ENCODE results near the gene DSTN.

Gene DSTN

DNA sequence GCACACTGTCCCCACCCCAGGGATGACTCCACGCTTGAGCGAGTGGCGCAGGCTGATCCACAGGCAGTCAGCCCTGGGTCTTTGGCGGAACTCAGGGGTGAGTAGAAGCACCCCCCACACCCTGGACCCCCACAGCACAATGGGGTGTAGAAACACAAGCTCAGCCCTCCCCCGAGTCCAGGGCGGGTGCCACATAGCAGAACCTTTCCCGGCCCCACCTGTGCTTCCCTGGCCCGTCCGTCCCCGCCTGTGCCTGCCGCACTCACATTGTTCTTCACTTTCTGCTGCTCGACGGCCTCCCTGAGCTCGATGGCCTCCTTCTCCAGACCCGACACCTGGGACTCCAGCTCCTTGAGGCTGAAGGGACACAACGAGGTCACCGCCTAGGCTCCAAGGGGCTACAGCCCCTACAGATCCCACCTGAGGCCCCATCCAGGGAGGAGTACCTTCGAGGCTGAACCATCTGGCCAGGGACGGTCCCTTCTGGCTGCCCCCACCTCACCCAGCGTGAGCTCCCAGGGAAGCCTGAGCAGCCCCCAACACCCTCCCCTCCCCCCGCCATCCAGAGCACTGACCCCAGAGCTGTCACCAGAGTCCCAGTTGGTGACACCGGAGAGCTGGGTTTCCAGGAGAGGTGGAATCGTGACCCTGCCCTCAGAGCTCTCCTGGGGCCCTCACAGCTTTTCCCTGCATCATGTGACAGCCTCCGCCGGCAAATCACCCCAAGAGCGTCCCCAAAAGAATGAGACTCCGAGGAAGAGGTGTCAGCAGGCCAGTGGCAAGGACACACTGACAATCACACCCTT is 55.6 kb downstream of the DSTN start:
- no peak for DNase-seq

DNA sequence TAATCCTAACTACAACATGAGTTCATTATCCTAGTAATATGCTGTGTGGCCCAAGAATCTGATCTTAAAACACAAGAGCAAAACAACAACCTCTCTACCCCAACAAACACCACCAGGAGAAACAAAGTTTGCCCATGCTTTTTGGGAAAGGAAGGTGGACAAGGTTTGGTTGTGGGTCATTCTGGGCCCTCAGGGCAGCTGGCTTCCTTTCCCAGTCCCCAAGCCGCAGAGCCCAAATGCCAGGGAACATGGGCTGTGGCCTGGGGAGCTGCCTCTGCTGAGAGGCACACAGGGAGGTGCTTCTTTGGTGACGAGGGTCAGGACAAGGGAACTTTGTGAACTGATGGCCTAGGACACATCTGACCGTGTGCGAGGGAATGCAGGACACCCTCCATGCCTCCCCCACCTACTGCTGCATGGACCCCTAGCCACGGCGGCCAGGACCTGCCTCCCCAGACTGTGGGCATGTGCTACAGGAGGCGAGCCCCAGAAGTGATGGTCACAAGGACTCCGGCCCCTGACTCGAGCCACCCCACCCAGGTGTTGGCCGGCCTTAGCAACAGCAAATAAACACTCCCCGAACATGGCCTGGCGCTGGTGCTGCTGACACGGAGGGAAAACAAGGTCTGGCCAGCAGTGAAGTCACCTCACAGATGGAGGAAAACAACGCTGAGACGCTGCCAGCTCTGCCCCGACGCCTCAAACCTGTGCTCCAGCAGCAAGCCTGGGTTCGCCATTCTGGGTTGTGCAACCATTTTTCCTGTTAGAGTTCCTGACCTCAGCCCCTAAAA is 56.5 kb downstream of the DSTN start:
- DNase-seq: no peak

DNA sequence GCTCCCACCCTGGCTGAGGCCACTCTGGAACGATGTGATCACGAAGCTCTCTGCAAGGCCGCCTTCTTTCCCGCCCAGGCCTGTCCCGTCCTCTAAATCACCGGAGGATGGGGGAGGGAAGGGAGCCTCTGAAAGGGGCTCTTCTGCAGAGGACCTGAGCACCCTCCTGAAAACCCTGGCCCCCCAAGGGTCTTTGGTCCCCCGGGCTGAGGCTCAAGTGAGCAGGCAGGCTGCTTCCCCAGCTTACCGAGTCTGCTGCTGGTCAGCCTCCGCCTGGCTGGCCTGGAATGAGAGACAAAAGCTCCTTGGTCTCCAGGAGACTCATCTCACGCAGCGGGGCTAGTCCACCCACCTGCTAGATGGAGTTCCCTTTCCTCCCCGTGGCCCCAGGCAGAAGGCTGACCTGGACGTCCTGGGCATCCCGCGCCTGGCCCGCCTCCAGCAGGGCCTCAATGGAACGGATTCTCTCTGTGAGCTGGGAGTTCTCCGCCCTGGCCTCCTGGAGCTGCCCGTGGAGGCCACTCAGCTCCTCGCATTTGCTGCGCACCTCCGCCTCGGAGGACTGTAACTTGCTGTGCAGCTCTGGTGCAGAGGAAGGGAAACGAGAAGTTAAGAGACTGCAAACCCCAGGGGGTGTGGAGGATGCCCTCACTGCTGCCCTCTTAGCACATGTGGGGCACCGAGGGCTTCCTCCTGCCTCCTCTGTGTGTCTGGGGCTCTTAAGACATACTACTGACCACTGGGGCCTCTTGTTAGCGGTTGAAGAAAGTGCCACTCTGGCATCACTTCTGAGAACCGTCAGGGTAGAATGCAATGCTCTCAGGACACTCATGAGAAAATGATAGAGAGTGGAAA is 57.5 kb downstream of the DSTN start:
- DNase-seq: no peak

DNA sequence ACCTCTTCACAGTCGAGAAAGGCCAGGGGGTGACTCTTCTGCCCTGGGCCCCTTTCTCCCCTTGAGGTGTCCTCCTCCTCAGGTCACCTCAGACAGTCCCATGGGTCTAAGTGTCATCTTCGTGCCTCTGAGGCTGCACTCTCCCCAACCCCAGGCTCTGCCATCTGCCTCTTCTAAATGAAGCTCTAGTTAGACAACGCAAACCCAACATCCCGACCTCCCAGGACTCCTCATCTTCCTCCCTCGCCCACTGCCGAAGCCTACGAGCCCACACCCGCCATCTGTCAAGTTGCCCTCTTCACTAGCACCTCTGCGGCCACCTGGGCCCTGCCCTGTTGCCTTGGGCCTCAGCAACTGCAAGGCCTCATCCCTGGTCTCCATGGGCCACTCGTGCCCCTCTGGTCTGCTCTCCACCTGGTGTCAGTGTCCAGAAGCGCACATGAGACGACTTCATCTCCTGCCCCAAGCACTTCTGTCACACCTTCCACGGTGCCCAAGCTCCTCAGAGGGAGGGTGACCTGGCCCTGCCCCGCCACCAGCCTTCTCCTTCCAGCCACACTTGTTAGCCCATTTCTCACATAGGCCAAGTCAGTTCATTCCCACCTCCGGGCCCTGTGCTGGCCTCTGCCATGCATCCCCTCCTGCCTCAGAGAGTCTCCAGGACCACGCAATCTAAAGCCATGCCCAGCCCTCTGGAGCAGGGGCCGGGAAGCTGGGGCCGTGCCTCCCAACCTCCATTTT is 58.4 kb downstream of the DSTN start:
- DNase-seq: no peak

DNA sequence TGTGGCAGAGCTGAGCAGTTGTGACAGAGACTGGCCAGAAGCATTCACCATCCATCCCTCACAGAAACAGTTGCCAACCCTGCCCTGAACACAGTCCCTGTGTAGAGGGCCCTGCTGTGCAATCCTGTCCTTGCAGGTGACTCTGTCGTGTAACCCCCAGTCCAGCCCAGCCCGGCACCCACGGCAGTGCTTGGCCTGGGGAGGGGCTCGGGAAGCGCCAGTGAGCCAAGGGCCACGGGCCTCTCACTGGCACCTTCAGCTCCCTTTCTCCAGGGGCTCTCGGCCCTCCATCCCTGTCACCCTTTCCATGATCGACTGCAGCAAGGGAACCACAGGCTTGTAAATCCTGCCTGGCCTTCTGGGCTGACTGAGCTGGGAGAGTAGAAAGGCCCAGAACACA is 59.1 kb downstream of the DSTN start:
- no peak for DNase-seq

DNA sequence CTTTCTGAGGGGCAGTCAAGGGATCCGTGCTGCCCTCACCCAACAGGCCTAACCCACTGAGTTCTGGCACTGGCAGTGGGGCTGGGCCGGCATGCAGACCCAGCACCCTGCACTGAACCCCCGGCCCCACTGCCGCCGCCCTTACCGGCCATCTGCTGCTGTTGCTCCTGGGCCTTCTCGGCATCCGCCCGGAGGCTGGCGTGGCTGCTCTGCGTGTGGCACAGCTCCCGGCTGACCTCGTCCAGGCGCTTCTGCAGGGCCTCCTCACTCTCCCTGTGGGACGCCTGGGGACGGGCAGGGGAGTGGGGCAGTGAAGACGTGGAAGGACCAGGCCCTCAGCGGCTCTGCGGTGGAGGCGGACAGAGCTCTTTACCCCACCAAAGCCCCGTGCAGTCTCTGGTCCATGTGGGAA is 59.8 kb downstream of the DSTN start:
- DNase-seq: no peak

DNA sequence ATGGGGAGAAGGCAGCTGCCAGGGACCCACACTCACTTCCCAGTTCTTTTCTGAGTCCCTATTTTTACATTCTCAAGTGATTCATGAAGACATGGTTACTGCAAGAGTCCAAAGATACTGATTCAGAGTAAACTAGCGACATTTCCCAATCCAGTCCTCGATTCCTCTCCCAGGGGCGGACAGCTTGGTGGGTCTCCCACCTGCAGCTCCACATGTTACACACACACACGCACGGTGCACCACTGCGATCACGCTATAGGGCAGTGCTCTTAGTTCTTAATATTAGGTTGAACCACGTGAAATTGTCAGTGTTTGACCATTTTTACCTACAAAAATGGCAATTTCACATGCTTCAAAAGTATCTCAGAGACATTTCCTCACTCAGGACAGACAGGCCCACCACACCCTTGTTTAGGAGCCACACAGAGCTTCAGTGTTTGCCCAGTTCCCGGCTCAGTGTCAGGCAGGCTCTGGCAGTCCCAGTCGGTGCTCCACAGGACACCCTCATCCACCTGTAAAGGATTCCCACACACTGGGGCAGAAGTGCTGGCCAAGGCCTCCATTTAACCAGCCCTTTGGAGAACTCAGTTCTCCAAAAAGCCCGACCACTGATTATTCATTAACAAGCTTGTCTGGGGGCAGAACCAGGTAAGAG is 60.4 kb downstream of the DSTN start:
- no peak for DNase-seq

DNA sequence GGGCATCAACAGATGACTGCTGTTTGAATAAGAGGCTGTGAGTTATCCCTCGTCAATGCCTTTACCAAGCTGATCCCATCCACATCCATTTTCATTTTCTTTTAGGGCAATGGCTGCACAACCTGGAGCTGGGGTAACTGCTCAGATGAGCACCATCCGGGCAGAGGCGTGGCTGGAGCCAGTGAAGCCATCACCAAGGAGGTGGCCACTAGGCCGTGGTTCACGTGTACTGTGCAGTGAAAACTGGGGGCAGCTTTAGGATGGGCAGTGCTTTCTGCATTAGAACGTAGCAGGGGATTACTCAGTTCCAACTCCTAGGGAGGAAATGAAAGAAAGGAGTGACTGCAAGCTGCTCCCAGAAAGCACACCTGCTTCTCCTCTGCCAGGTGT is 60.9 kb downstream of the DSTN start:
- no peak for DNase-seq

DNA sequence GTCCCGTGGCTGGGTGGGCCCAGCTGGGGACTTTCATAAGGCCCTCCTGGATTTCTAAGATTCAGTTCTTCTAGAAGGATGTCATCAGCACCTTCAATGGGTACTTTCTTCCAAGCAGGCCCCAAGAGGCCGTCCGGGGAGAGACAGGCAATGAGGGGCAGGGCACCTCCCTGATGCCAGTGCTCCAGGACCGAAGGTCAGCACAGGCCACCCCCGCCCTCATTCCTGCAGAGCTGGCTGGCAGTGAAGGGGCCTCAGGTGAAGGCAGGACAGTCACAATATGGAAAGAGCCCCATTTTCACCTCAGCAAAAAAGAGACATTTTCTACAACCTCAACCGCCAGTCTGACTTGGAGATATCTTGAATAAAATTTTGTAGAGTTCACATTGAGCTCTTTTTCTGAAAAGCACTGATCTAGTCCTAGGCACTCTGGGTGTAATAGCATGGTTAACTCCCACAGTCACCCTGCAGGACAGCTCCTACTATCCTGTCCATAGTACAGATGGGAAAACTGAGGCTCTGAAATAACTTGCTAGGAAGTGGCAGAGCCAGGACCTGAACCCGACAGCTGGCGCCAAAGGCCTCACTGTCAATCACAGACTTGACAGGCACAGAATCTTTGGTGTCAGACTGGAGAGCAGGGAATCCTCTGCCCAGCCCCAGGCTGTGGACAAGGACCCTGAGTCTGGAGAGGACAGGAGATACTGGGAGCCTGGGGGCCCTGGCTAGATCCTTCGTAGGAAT is 61.9 kb downstream of the DSTN start:
- no peak for DNase-seq

DNA sequence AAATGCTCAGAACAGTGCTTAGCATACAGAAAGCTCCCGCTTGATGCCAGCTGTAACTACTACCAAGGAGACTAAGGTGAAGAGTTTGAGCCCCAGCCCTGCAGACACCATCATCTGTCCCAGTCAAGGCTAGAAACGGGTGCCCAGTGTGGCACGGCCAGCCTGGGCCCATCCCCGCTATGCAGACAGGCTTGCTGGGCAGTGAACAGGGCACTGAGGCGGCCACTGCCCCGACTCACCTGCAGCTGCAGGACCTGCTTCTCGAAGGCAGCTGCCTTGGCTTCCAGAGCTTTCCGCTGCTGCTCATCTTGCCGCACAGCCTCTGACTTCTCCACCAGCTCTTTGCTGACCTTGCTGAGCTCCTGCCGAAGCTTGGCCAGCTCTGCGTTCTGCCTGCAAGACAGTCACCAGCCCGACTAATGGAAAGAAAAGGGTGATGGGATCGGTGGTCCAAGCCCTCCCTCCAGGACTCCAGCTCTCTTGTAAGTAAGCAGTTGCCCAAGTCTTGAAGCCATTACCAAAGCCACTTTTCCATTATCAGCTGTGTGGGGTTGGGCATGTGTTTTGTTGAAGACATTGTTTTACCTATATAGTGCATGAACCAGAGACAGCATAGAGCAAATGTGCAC is 63.5 kb downstream of the DSTN start:
- no peak for DNase-seq

DNA sequence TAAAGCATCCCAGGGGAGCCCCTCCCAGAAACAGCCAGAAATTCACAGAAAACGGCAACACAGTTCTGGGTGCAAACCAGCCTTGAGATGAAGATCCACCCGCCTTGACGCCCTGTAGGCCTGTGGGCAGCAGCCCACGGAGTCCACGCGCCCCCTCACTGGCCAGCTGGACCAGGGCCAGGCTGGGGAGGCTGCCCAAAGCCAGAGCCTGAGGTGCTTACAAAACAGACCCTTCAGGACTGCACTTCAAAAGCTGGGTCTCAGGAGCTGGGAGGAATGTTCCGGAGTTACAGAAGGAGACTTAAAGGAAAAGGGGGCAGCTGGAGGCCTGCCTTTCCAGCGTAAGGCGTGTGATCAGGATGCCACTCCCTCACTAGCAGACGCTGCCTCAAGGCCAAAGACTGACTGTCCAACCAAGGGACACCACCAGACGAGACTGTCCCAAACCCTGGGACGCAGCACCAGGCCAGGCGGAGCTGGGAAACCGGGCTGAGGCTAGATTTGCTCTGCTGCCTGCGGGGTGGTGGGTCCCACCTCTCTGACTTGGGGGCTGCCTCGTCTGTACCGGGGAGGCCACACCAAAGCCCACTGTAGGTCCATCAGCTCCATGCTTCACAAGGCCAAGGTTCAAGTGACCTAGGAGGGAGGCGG is 64.1 kb downstream of the DSTN start:
- no peak for DNase-seq

DNA sequence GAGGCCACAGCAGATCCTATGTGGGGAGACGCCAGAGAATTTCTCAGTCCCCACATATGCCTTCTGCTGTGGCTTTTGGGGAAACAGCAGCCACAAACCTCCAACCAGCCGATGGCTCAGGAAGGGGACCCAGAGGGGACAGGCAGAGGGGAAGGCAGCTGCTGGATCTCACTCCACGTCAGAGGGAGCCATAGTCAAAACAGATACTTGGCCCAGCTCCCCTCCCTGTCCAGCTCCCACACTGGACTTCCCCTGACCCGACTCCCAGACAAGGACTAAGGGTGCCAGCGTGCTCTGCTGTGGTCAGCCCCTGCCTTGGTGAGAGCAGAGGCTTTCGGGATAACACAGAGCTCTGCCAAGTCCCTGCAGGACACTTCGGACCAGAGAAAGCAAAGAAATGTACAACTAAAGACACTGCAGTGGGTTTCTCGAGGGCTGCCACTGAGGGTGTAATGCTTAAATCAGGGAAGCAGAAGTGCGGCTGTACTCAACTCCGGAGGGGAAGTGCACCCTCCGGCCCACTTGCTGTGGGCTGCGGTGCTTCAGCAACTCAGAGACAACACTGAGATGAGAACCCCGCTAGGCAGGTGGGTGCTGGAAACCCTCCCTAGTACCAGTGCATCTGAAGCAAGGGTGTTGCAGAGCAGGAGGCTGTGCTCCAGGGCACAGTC is 64.9 kb downstream of the DSTN start:
- DNase-seq: no peak

DNA sequence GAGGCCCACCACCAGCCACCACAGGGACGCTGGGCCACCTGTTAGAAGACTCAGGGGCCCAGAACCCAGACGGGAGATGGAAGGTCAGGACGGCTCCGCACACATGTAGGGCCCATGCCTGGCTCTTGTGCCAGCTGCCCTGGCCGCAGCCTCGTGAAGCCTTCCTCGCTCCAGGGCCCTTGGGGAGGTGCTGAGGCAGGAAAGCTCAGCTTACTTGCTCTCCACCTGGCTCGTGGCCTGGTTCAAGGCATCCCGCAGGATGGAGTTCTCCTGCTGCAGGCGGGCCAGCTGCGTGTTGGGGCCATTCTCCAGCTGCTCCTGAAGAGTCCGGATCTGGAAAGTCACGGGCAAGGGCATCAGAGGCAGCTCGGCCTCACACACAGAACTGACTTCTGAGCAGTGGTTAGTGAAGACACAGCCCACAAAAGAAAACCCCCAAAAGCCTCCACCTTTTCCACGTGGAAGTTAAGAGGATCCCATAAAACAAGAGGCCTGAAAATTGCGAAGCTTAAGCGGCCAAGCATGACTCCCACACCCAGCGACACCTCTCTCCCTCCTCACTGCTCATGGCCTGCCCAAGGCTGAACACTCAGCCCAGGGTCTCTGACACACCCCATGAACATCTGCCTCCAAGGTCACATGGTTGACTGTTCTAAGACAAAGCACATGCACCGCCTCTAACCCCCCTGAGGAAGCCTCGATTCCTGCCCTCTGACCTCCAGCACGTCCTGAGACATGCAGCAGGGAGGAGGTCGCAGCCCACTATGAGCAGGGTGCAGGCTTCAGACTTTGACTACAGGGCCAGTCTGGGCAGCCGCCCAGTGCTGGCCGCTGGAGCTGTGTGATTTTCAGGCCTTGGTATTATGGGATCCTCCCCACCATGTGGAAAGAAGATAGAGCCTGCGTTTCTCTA is 65.7 kb downstream of the DSTN start:
- peak in 1 of 3 experiments; percentile 39 for DNase-seq

DNA sequence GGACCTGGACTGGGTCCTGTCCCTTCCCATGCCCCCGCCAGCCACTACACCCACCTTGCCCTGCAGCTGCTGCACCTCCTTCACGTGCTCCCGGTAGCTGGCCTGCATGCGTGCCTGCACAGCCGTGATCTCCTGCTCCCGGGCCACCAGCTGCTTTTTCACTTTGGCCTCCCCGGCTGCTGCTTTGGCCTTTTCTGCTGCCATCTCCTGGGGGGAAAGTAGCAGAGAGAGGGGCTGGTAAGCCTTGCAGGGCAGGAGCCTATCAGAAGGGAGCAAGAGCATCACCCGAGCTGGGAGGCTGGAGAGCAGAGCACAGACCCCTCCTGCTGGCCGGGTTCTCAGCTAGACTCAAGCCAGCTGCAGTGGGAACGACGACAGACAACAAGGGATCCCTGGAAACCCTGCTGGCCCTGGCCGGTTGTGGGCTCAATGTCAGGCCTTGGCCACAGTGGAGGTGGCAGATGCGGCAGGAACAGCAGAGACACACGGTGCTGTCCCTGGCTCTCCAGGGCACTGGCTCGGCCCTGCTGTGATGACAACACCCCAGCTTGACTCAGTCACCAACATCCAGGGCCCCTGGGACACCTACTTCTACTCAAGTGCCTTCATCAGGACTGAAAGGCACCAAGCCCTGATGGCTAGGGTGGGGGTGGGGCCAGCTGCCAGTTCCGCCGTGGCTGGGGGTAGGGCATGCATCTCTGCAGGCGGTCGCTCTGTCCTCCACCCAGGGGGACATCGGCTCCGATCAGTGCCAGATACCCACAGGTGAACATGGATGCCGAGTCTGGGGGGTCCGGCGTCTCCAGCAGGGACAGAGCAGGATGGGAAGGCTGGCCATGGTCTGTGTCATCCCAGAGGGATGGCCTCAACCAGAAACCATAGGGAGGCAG is 66.9 kb downstream of the DSTN start:
- peak; percentile 18 to 55 (median 38) for DNase-seq

DNA sequence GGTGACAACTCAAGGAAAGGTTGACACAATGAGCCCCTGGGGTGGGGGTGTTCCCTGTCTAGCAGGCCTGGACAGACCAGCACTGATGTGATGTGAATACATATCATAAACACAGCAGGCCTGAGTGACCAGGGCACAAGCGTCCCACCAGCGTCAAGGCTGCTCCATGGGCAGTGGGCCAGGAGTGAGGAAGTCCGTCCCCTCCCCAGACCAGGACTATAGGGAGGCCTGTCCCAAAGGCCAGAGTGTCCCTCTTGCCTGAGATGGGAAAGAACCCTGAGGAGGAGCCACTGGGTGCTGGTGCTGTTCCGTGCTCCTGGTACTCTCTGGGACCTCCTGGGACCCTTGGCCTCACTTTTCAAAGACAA is 67.5 kb downstream of the DSTN start:
- no peak for DNase-seq

DNA sequence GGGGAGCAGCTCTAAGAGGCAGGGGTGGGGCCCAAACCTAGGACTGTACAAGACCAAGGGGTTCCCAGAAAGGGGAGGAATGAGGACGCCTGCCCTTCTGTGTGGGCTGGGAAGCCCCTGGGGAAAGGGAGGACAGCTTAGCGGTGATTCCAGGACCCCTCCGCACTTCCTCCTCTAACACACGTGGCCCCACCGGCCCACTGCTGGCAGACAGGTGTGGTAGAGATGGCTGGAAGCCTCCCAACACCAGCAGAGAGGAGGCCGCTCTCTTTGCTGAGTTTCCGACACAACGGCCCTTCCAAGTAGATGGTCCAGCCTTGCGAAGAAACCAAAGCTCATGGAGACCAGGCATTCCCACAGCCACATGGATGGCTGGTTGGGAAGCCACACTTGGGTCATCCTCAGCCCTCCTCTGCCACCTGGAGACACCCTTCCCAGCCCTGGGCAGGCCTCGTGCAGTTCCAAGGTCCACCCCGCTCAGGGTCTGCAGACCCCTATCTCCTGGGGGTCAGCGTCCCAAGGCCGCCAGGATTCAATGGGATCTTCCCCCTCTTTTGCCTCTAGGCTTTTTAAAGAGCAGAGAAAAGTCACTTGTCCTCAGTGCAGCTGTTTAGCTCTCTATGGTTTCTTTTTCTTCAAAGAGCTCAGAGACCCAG is 68.2 kb downstream of the DSTN start:
- no peak for DNase-seq

DNA sequence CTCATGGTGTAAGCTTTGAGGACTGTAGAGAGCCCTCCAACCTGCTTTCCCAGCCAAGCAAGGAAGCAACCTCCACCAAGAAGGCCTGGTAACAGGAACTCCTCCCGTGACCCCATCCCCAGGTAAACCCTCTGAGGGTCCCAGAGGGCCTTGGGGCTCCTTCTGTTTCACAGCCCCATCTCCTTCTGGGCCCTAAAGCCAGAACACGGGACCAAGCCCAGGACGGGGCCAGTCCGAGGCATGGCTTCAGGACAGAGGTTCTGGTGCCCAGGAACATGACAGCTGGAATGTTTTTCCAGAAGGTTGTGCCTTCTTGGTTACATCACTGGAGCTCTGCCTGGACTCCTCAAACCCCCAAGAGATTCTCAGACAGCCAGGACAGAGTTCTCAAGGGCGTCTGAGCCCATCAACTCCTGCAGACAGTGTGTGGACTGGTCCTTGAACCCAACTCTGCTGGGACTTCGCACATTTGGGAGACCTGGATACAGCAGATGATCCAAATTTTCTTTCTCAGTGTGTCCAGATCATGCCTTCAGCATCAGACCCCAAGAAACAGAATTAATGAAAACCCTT is 69.0 kb downstream of the DSTN start:
- DNase-seq: no peak

All from NCI-H1417 (cell line).